HG03342 (cell line): ENCODE data around the gene INS.

Experiments used
- ATAC-seq: cut with Tn5 transposase; IDR thresholded peaks from one replicate; pipeline ENCODE4 v1.9.1; 2021; ENCODE audit warnings: mild to moderate bottlenecking, moderate library complexity; ENCODE audit not compliant: unreplicated experiment

INS gene

GRCh38 chr11:2122907-2123627 is 37.9 kb downstream of the INS start:
- no peak for ATAC-seq

GRCh38 chr11:2122222-2122906 is 38.6 kb downstream of the INS start:
- no peak for ATAC-seq

- ATAC-seq, result no peak
These were observed 39.5 kb downstream of the INS start for GRCh38 chr11:2121227-2122130.

GRCh38 chr11:2120359-2121100 is 40.5 kb downstream of the INS start:
- no peak for ATAC-seq

GRCh38 chr11:2118677-2119076 is 42.3 kb downstream of the INS start:
- no peak for ATAC-seq

- no peak for ATAC-seq
These were observed 44.3 kb downstream of the INS start for GRCh38 chr11:2116680-2117079.

GRCh38 chr11:2115308-2115707 is 45.7 kb downstream of the INS start:
- no peak for ATAC-seq

GRCh38 chr11:2114430-2115241 is 46.4 kb downstream of the INS start:
- ATAC-seq, result no peak

- ATAC-seq, result no peak
These were observed 47.2 kb downstream of the INS start for GRCh38 chr11:2113776-2114175.

GRCh38 chr11:2110521-2110920 is 50.5 kb downstream of the INS start:
- ATAC-seq, result no peak
